GM20000 (cell line): Measurements from ENCODE around the gene SNRNP40.
"Not testable (repeated sequence)": the region's sequence is repeated elsewhere in the genome, so short reads cannot be mapped to it uniquely, and the experiment has no call there.

ENCODE experiments used
- DNase-seq: peaks from one replicate; pipeline ENCODE4 v3.0.0; 2012; ENCODE audit warnings: low spot score
- CTCF ChIP-seq: IDR thresholded peaks from 2 replicates; pipeline ENCODE4 v1.5.1; 2012; ENCODE audit warnings: mild to moderate bottlenecking, control low read depth; ENCODE audit errors: extremely low read depth, missing control alignments

Gene SNRNP40

GRCh38 chr1:31302709-31303441 lies 6.3 kb upstream of the SNRNP40 start:
- DNase-seq, result no peak
- no peak for TF ChIP-seq CTCF

GRCh38 chr1:31300193-31300592 lies 3.6 kb upstream of the SNRNP40 start:
- TF ChIP-seq CTCF, result no peak
- no peak for DNase-seq

- no peak for DNase-seq
- no peak for TF ChIP-seq CTCF
Measured at GRCh38 chr1:31299365-31299764, 2.8 kb upstream of the SNRNP40 start.

- TF ChIP-seq CTCF, result no peak
- DNase-seq, result peak; percentile 7
Measured at GRCh38 chr1:31297277-31298247, 974 bp upstream of the SNRNP40 start.

- DNase-seq, result no peak
- TF ChIP-seq CTCF, result no peak
Measured at GRCh38 chr1:31295874-31296485, 608 bp downstream of the SNRNP40 start.

GRCh38 chr1:31289021-31289420 lies 7.6 kb downstream of the SNRNP40 start:
- DNase-seq, result no peak
- TF ChIP-seq CTCF, result no peak

GRCh38 chr1:31287791-31288190 lies 8.8 kb downstream of the SNRNP40 start:
- DNase-seq, result not testable (repeated sequence)

- not testable (repeated sequence) for DNase-seq
Measured at GRCh38 chr1:31282426-31282825, 14.2 kb downstream of the SNRNP40 start.
